WTC11 (cell line): ENCODE results near the gene CALR3. TPM values are rescaled to one million over a fixed set of nuclear protein-coding genes. Genes with fewer than 3 reads are reported as not detected.

Source experiments
- ATAC-seq: fragments of 200-7000 bp; cut with Tn5 transposase; 2 replicates; pipeline ENCODE4 v1.10.0; 2021; ENCODE audit warnings: mild to moderate bottlenecking, moderate library complexity
- CTCF ChIA-PET: fragments of 300-600 bp; sonication (Branson Sonifier 250); formaldehyde crosslinking; loops from one replicate; lab custom pipeline; 2021; ENCODE audit warnings: antibody characterized with exemption; lab: Charles Lee
- POLR2A ChIA-PET: fragments of 350-600 bp; sonication (Branson Sonifier 250); formaldehyde crosslinking; loops from one replicate; lab custom pipeline; 2021; ENCODE audit warnings: antibody characterized with exemption; lab: Charles Lee
- DNase-seq: peaks from one replicate; pipeline ENCODE4 v3.0.0; 2021; ENCODE audit warnings: low spot score
- H3K27ac Mint-ChIP-seq: 2 replicates; pipeline ENCODE4 v1.8.0; 2021; ENCODE audit warnings: mixed read lengths
- H3K27me3 Mint-ChIP-seq: 2 replicates; pipeline ENCODE4 v1.8.0; 2021; ENCODE audit warnings: low read depth, mild to moderate bottlenecking, moderate library complexity, mixed read lengths
- H3K36me3 Mint-ChIP-seq: 2 replicates; pipeline ENCODE4 v1.8.0; 2021; ENCODE audit warnings: mixed read lengths
- H3K4me1 Mint-ChIP-seq: 2 replicates; pipeline ENCODE4 v1.8.0; 2022; ENCODE audit warnings: mixed read lengths
- H3K4me3 Mint-ChIP-seq: 2 replicates; pipeline ENCODE4 v1.8.0; 2021; ENCODE audit warnings: mild to moderate bottlenecking, moderate library complexity, mixed read lengths
- H3K9me3 Mint-ChIP-seq: 2 replicates; pipeline ENCODE4 v1.8.0; 2021; ENCODE audit warnings: mixed read lengths
- ATF1 ChIP-seq: sonication (generic); formaldehyde crosslinking; IDR thresholded peaks from 2 replicates; pipeline ENCODE4 v1.8.1; 2023; ENCODE audit warnings: mild to moderate bottlenecking, moderate library complexity, missing genetic modification reagents
- CREB1 ChIP-seq: sonication (generic); formaldehyde crosslinking; IDR thresholded peaks from 2 replicates; pipeline ENCODE4 v1.8.0; 2023; ENCODE audit warnings: mild to moderate bottlenecking, missing genetic modification reagents
- E2F5 ChIP-seq: sonication (generic); formaldehyde crosslinking; IDR thresholded peaks from 2 replicates; pipeline ENCODE4 v1.8.1; 2022; ENCODE audit warnings: mild to moderate bottlenecking, moderate library complexity, missing genetic modification reagents
- EMX1 ChIP-seq: fragments of 250-450 bp; sonication (Bioruptor Pico); IDR thresholded peaks from 2 replicates; pipeline ENCODE4 v1.8.0; 2021; ENCODE audit warnings: mild to moderate bottlenecking
- ETV6 ChIP-seq: sonication (generic); formaldehyde crosslinking; IDR thresholded peaks from 2 replicates; pipeline ENCODE4 v1.8.1; 2022; ENCODE audit warnings: mild to moderate bottlenecking, missing genetic modification reagents
- GTF2I ChIP-seq: fragments of 250-450 bp; sonication (Bioruptor Pico); conservative IDR thresholded peaks from 2 replicates; pipeline ENCODE4 v1.4.0; 2021; ENCODE audit warnings: mild to moderate bottlenecking
- HMGA2 ChIP-seq: fragments of 250-450 bp; sonication (Bioruptor Pico); IDR thresholded peaks from 2 replicates; pipeline ENCODE4 v1.4.0; 2021; ENCODE audit warnings: mild to moderate bottlenecking, moderate library complexity
- IRF2 ChIP-seq: sonication (generic); formaldehyde crosslinking; IDR thresholded peaks from 2 replicates; pipeline ENCODE4 v1.8.0; 2022; ENCODE audit warnings: low read depth, missing genetic modification reagents, borderline replicate concordance
- NFE2L1 ChIP-seq: sonication (generic); formaldehyde crosslinking; IDR thresholded peaks from 2 replicates; pipeline ENCODE4 v1.8.1; 2023; ENCODE audit warnings: missing genetic modification reagents
- NFYB ChIP-seq: sonication (generic); formaldehyde crosslinking; conservative IDR thresholded peaks from 2 replicates; pipeline ENCODE4 v1.8.0; 2022; ENCODE audit warnings: low read depth, missing genetic modification reagents
- OVOL2 ChIP-seq: fragments of 250-450 bp; sonication (Bioruptor Pico); IDR thresholded peaks from 2 replicates; pipeline ENCODE4 v1.9.0; 2021; ENCODE audit warnings: mild to moderate bottlenecking, borderline replicate concordance
- PRRX2 ChIP-seq: fragments of 250-450 bp; sonication (Bioruptor Pico); IDR thresholded peaks from 2 replicates; pipeline ENCODE4 v1.8.0; 2021; ENCODE audit warnings: mild to moderate bottlenecking
- RELA ChIP-seq: sonication (generic); formaldehyde crosslinking; IDR thresholded peaks from 2 replicates; pipeline ENCODE4 v1.8.1; 2022; ENCODE audit warnings: missing genetic modification reagents, mild to moderate bottlenecking, borderline replicate concordance
- RORB ChIP-seq: fragments of 250-450 bp; sonication (Bioruptor Pico); IDR thresholded peaks from 2 replicates; pipeline ENCODE4 v1.9.0; 2021; ENCODE audit warnings: mild to moderate bottlenecking
- SOX15 ChIP-seq: fragments of 250-450 bp; sonication (Bioruptor Pico); IDR thresholded peaks from 2 replicates; pipeline ENCODE4 v1.9.0; 2021; ENCODE audit warnings: mild to moderate bottlenecking
- TEAD1 ChIP-seq: sonication (generic); formaldehyde crosslinking; IDR thresholded peaks from 2 replicates; pipeline ENCODE4 v1.8.0; 2022; ENCODE audit warnings: mild to moderate bottlenecking, missing genetic modification reagents
- ZNF232 ChIP-seq: sonication (generic); formaldehyde crosslinking; IDR thresholded peaks from 2 replicates; pipeline ENCODE4 v1.8.0; 2022; ENCODE audit warnings: mild to moderate bottlenecking, missing genetic modification reagents
- ZNF416 ChIP-seq: fragments of 250-450 bp; sonication (Bioruptor Pico); IDR thresholded peaks from 2 replicates; pipeline ENCODE4 v1.9.0; 2021; ENCODE audit warnings: mild to moderate bottlenecking, inconsistent platforms
- ZNF423 ChIP-seq: fragments of 250-450 bp; sonication (Bioruptor Pico); IDR thresholded peaks from 2 replicates; pipeline ENCODE4 v2.1.2; 2022; ENCODE audit warnings: mild to moderate bottlenecking, moderate library complexity
- ZNF671 ChIP-seq: fragments of 250-450 bp; sonication (Bioruptor Pico); IDR thresholded peaks from 2 replicates; pipeline ENCODE4 v1.8.0; 2021; ENCODE audit warnings: mild to moderate bottlenecking
- ZSCAN18 ChIP-seq: fragments of 250-450 bp; sonication (Bioruptor Pico); IDR thresholded peaks from 2 replicates; pipeline ENCODE4 v2.1.2; 2022; ENCODE audit warnings: mild to moderate bottlenecking, moderate library complexity
- total RNA-seq: library from RNA; stranded (reverse); gene quantifications from 3 replicates; pipeline ENCODE4 v1.2.3, GENCODE V29; 2021
- TF ChIP-seq, protein P1 (sequence below): sonication (generic); formaldehyde crosslinking; IDR thresholded peaks from 2 replicates; pipeline ENCODE4 v1.8.0; 2022; ENCODE audit warnings: mild to moderate bottlenecking, missing genetic modification reagents
- TF ChIP-seq, protein P2 (sequence below): fragments of 200-600 bp; IDR thresholded peaks from 2 replicates; pipeline ENCODE4 v1.8.0; 2022; ENCODE audit warnings: antibody characterized with exemption
- TF ChIP-seq, protein P3 (sequence below): sonication (generic); formaldehyde crosslinking; IDR thresholded peaks from 2 replicates; pipeline ENCODE4 v1.8.1; 2023; ENCODE audit warnings: mild to moderate bottlenecking, missing genetic modification reagents, moderate library complexity
- TF ChIP-seq, protein P4 (sequence below): fragments of 250-450 bp; sonication (Bioruptor Pico); conservative IDR thresholded peaks from 2 replicates; pipeline ENCODE4 v1.9.0; 2021; ENCODE audit warnings: mild to moderate bottlenecking
- TF ChIP-seq, protein P5 (sequence below): sonication (generic); formaldehyde crosslinking; IDR thresholded peaks from 2 replicates; pipeline ENCODE4 v1.8.1; 2022; ENCODE audit warnings: low read depth, missing genetic modification reagents, borderline replicate concordance
- TF ChIP-seq, protein P6 (sequence below): sonication (generic); formaldehyde crosslinking; IDR thresholded peaks from 2 replicates; pipeline ENCODE4 v1.8.1; 2023; ENCODE audit warnings: mild to moderate bottlenecking, missing genetic modification reagents

Gene CALR3
- total RNA-seq, 1 experiment from 2014 or later, result 0.87 TPM

- TF ChIP-seq NFYB (CRISPR knock-in tag), result no peak
- TF ChIP-seq ZNF423 (CRISPR knock-in tag), result no peak
- TF ChIP-seq CREB1 (CRISPR knock-in tag), result no peak
- no peak for TF ChIP-seq RELA (CRISPR knock-in tag)
- TF ChIP-seq, protein P1, sequence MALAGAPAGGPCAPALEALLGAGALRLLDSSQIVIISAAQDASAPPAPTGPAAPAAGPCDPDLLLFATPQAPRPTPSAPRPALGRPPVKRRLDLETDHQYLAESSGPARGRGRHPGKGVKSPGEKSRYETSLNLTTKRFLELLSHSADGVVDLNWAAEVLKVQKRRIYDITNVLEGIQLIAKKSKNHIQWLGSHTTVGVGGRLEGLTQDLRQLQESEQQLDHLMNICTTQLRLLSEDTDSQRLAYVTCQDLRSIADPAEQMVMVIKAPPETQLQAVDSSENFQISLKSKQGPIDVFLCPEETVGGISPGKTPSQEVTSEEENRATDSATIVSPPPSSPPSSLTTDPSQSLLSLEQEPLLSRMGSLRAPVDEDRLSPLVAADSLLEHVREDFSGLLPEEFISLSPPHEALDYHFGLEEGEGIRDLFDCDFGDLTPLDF (CRISPR knock-in tag), result no peak
- TF ChIP-seq NFE2L1 (CRISPR knock-in tag), result no peak
- no peak for TF ChIP-seq OVOL2 (CRISPR knock-in tag)
- TF ChIP-seq PRRX2 (CRISPR knock-in tag), result no peak
- TF ChIP-seq, protein P2, sequence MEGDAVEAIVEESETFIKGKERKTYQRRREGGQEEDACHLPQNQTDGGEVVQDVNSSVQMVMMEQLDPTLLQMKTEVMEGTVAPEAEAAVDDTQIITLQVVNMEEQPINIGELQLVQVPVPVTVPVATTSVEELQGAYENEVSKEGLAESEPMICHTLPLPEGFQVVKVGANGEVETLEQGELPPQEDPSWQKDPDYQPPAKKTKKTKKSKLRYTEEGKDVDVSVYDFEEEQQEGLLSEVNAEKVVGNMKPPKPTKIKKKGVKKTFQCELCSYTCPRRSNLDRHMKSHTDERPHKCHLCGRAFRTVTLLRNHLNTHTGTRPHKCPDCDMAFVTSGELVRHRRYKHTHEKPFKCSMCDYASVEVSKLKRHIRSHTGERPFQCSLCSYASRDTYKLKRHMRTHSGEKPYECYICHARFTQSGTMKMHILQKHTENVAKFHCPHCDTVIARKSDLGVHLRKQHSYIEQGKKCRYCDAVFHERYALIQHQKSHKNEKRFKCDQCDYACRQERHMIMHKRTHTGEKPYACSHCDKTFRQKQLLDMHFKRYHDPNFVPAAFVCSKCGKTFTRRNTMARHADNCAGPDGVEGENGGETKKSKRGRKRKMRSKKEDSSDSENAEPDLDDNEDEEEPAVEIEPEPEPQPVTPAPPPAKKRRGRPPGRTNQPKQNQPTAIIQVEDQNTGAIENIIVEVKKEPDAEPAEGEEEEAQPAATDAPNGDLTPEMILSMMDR, result no peak
- TF ChIP-seq EMX1 (CRISPR knock-in tag), result no peak
- TF ChIP-seq, protein P3, sequence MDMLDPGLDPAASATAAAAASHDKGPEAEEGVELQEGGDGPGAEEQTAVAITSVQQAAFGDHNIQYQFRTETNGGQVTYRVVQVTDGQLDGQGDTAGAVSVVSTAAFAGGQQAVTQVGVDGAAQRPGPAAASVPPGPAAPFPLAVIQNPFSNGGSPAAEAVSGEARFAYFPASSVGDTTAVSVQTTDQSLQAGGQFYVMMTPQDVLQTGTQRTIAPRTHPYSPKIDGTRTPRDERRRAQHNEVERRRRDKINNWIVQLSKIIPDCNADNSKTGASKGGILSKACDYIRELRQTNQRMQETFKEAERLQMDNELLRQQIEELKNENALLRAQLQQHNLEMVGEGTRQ, result no peak
- no peak for TF ChIP-seq ZSCAN18 (CRISPR knock-in tag)
Measured at GRCh38 chr19:16540948-16541347, 45.0 kb upstream of the CALR3 start (continued).

- H3K4me1 Mint-ChIP-seq, result peaks cover 8% of the 10 kb centered on the region
- peaks cover 62% of the 10 kb centered on the region for H3K36me3 Mint-ChIP-seq
- CTCF ChIA-PET, result no interaction called here
Measured at GRCh38 chr19:16537111-16537510, 41.1 kb upstream of the CALR3 start.

GRCh38 chr19:16536130-16536529 is 40.2 kb upstream of the CALR3 start:
- Mint-ChIP-seq H3K36me3 (peaks cover 66% of the 10 kb centered on the region), H3K27ac (no peak overlapping the region), H3K27me3 (no peaks in the 10 kb centered on the region), H3K9me3 (no peaks in the 10 kb centered on the region), H3K4me1 (peaks cover 3% of the 10 kb centered on the region), H3K4me3 (no peak overlapping the region)
- DNase-seq (no peak), ATAC-seq (peak; percentile 32; the same call in 1 of the 2 replicates)
- ChIA-PET POLR2A (no interaction called here), CTCF (no interaction called here)
- TF ChIP-seq, protein P4, sequence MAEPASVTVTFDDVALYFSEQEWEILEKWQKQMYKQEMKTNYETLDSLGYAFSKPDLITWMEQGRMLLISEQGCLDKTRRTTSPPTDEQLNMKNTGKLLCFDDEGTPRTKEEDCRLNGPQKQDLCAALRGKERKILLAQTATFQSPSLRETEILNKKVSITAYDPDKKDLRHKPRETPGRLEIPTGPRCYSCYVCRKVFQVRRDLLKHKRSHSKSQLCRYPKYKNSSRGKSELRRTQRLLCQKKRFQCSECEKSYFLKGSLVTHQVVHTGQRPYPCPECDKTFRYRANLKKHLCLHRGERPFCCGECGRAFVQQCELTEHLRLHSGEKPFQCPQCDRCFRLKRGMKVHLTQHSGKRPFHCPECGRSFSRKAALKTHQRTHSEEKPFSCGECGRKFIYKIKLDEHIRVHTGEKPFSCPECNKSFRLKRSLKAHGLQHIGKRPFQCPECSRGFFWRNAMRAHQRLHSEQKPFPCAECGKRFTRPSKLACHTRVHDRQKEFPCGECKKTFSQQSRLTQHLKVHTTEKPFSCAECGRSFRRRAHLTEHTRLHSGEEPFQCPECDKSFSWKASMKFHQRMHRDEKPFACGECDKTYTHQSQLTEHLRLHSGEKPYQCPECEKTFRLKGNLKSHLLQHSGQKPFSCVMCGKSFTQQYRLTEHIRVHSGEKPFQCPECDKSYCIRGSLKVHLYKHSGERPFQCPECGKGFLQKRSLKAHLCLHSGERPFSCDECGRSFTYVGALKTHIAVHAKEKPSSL (CRISPR knock-in tag), result no peak
- TF ChIP-seq E2F5 (CRISPR knock-in tag) (no peak), ZSCAN18 (CRISPR knock-in tag) (no peak), TEAD1 (CRISPR knock-in tag) (no peak), ZNF671 (CRISPR knock-in tag) (no peak), ATF1 (CRISPR knock-in tag) (no peak), ZNF232 (CRISPR knock-in tag) (no peak), NFYB (CRISPR knock-in tag) (no peak)
- TF ChIP-seq, protein P5, sequence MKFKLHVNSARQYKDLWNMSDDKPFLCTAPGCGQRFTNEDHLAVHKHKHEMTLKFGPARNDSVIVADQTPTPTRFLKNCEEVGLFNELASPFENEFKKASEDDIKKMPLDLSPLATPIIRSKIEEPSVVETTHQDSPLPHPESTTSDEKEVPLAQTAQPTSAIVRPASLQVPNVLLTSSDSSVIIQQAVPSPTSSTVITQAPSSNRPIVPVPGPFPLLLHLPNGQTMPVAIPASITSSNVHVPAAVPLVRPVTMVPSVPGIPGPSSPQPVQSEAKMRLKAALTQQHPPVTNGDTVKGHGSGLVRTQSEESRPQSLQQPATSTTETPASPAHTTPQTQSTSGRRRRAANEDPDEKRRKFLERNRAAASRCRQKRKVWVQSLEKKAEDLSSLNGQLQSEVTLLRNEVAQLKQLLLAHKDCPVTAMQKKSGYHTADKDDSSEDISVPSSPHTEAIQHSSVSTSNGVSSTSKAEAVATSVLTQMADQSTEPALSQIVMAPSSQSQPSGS (CRISPR knock-in tag), result no peak
- TF ChIP-seq, protein P6, sequence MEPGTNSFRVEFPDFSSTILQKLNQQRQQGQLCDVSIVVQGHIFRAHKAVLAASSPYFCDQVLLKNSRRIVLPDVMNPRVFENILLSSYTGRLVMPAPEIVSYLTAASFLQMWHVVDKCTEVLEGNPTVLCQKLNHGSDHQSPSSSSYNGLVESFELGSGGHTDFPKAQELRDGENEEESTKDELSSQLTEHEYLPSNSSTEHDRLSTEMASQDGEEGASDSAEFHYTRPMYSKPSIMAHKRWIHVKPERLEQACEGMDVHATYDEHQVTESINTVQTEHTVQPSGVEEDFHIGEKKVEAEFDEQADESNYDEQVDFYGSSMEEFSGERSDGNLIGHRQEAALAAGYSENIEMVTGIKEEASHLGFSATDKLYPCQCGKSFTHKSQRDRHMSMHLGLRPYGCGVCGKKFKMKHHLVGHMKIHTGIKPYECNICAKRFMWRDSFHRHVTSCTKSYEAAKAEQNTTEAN (CRISPR knock-in tag), result no peak

More at GRCh38 chr19:16537111-16537510, 41.1 kb upstream of the CALR3 start:
- TF ChIP-seq ZNF416 (no peak), HMGA2 (no peak), IRF2 (CRISPR knock-in tag) (no peak), RORB (CRISPR knock-in tag) (no peak), GTF2I (CRISPR knock-in tag) (no peak), ATF1 (CRISPR knock-in tag) (no peak), SOX15 (CRISPR knock-in tag) (no peak), ETV6 (CRISPR knock-in tag) (no peak)
- Mint-ChIP-seq H3K27ac (no peak overlapping the region), H3K4me3 (no peak overlapping the region), H3K27me3 (no peaks in the 10 kb centered on the region), H3K9me3 (no peaks in the 10 kb centered on the region)
- DNase-seq (no peak), ATAC-seq (no peak)
- POLR2A ChIA-PET, result no interaction called here
